Prostate gland (tissue), 2 donors: ENCODE measurements around the gene DNASE1. TPM values are rescaled to one million over a fixed set of nuclear protein-coding genes. Genes with fewer than 3 reads are reported as not detected.

Experiments used
- total RNA-seq, 2 donors: library from RNA; depleted of rRNA; stranded (reverse); fragments of >200 nt; gene quantifications; one replicate each; pipeline ENCODE4 v1.1.0, GENCODE V29; 2016

Gene DNASE1
- total RNA-seq, 2 donors from 2014 or later: 41.9 to 50.6 TPM

Other genes starting within 250 kb of the DNASE1 start
- 1 to 10 TPM; 2.1 to 9.5 TPM for gene ZNF597, start 211.2 kb upstream of the DNASE1 start, total RNA-seq
- gene NAA60, start 211.0 kb upstream of the DNASE1 start, total RNA-seq: 10 to 100 TPM; 48.1 to 99.2 TPM
- 1 to 10 TPM in 1 of 2 donors, not detected in 1; 1.1 TPM for gene C16orf90, start 159.2 kb upstream of the DNASE1 start, total RNA-seq
- gene CLUAP1, start 153.7 kb upstream of the DNASE1 start, total RNA-seq: 10 to 100 TPM; 17.9 to 35.1 TPM
- under 1 TPM; 0.85 to 0.87 TPM for gene NLRC3, start 77.3 kb upstream of the DNASE1 start, total RNA-seq
- 10 to 100 TPM in 1 of 2 donors, 1 to 10 TPM in 1; 4.9 to 14.7 TPM for gene SLX4, start 43.1 kb upstream of the DNASE1 start, total RNA-seq
- 10 to 100 TPM; 71.2 to 88.6 TPM for gene TRAP1, start 62.8 kb downstream of the DNASE1 start, total RNA-seq
- gene CREBBP, start 226.0 kb downstream of the DNASE1 start, total RNA-seq: 100 to 1,000 TPM in 1 of 2 donors, 10 to 100 TPM in 1; 82.2 to 143 TPM